GM12874 (cell line): Measurements from ENCODE around the gene DCAF17.

Source experiments
- TF ChIP-seq, protein P1 (sequence below): IDR thresholded peaks from 2 replicates; pipeline ENCODE4 v1.5.1; 2011; ENCODE audit warnings: low read depth, mild to moderate bottlenecking, control low read depth, low read length, moderate library complexity; ENCODE audit not compliant: insufficient read depth

Gene DCAF17

GRCh38 chr2:171470129-171470528 is 36.1 kb downstream of the DCAF17 start:
- TF ChIP-seq, protein P1, sequence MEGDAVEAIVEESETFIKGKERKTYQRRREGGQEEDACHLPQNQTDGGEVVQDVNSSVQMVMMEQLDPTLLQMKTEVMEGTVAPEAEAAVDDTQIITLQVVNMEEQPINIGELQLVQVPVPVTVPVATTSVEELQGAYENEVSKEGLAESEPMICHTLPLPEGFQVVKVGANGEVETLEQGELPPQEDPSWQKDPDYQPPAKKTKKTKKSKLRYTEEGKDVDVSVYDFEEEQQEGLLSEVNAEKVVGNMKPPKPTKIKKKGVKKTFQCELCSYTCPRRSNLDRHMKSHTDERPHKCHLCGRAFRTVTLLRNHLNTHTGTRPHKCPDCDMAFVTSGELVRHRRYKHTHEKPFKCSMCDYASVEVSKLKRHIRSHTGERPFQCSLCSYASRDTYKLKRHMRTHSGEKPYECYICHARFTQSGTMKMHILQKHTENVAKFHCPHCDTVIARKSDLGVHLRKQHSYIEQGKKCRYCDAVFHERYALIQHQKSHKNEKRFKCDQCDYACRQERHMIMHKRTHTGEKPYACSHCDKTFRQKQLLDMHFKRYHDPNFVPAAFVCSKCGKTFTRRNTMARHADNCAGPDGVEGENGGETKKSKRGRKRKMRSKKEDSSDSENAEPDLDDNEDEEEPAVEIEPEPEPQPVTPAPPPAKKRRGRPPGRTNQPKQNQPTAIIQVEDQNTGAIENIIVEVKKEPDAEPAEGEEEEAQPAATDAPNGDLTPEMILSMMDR: no peak

DNA sequence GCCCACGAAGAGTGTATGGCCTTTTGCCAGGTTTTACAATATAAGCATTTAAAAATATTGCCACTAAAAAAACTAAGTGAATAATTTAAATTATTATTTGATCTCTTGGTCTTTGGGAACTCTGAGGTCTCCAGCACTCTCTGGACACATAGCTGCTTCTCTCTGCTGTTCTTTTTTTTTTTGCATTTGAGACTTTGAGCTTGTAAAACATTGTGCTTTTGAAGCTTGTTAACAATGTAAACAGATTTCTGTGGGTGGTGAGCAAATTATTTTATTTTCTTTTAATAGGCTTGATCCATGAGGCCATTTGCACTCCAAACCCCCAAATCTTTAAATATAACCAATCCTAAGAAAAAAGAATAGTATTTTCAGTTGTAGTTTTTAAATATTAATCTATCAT is 42.0 kb downstream of the DCAF17 start:
- TF ChIP-seq, protein P1: no peak

GRCh38 chr2:171478345-171478744 is 44.3 kb downstream of the DCAF17 start:
- TF ChIP-seq, protein P1: no peak

GRCh38 chr2:171479154-171479814 is 45.3 kb downstream of the DCAF17 start:
- TF ChIP-seq, protein P1: no peak

- TF ChIP-seq, protein P1: no peak
Observed at GRCh38 chr2:171480908-171481307, 46.9 kb downstream of the DCAF17 start.

GRCh38 chr2:171482308-171482707 is 48.3 kb downstream of the DCAF17 start:
- TF ChIP-seq, protein P1: no peak

DNA sequence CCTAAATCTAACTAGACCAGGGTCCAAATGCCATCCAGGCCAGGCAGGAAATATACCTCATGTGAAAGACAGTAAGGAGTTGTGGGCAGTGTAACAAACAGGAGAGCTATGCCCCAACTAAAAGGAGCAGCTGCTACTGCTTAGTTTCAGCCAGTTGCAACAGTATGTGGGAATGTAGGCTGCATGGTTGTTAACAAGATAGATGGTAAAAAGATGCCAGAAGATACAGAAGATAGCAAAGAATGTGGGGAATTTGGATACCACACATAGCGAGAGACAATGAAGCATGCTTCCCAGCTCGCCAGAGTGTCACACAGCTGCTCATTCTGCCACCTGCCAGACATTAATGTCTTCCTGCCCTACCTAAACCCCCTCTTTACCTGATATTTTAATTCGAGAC is 48.9 kb downstream of the DCAF17 start:
- TF ChIP-seq, protein P1: no peak
